SK-N-SH treated with all-trans-retinoic acid at 6 μM for 48 hours (cell line): ENCODE results near the gene TMEM130.

Experiments used
- ATAC-seq: fragments of 200-7000 bp; cut with Tn5 transposase; 3 replicates; pipeline ENCODE4 v1.9.1; 2020; ENCODE audit warnings: mild to moderate bottlenecking, moderate library complexity
- ARNTL ChIP-seq: fragments of 450-650 bp; formaldehyde crosslinking; IDR thresholded peaks from 2 replicates; pipeline ENCODE4 v1.5.0; 2020; ENCODE audit warnings: low read depth, mild to moderate bottlenecking, moderate library complexity, borderline replicate concordance
- BACH2 ChIP-seq: fragments of 250-450 bp; sonication (Bioruptor Pico); IDR thresholded peaks from 2 replicates; pipeline ENCODE4 v1.9.0; 2021; ENCODE audit warnings: mild to moderate bottlenecking, borderline replicate concordance
- CREB5 ChIP-seq: fragments of 250-450 bp; sonication (Bioruptor Pico); IDR thresholded peaks from 2 replicates; pipeline ENCODE4 v1.5.1; 2020; ENCODE audit warnings: low read depth, mild to moderate bottlenecking, moderate library complexity
- CSDC2 ChIP-seq: fragments of 250-450 bp; sonication (Bioruptor Pico); IDR thresholded peaks from 2 replicates; pipeline ENCODE4 v1.5.0; 2020; ENCODE audit warnings: mild to moderate bottlenecking, moderate library complexity
- CSRNP3 ChIP-seq: fragments of 250-450 bp; sonication (Bioruptor Pico); IDR thresholded peaks from 2 replicates; pipeline ENCODE4 v1.5.1; 2021; ENCODE audit warnings: mild to moderate bottlenecking, moderate library complexity
- ESRRG ChIP-seq: fragments of 250-450 bp; sonication (Bioruptor Pico); IDR thresholded peaks from 2 replicates; pipeline ENCODE4 v1.6.1; 2021; ENCODE audit warnings: mild to moderate bottlenecking
- GLIS3 ChIP-seq: fragments of 250-450 bp; sonication (Bioruptor Pico); IDR thresholded peaks from 2 replicates; pipeline ENCODE4 v1.5.0; 2020; ENCODE audit warnings: mild to moderate bottlenecking, moderate library complexity
- ISL1 ChIP-seq: fragments of 250-450 bp; sonication (Bioruptor Pico); IDR thresholded peaks from 2 replicates; pipeline ENCODE4 v2.1.2; 2022; ENCODE audit warnings: mild to moderate bottlenecking, moderate library complexity
- OSR1 ChIP-seq: fragments of 250-450 bp; sonication (Bioruptor Pico); IDR thresholded peaks from 2 replicates; pipeline ENCODE4 v1.8.0; 2022; ENCODE audit warnings: moderate library complexity, mild to moderate bottlenecking, inconsistent platforms
- PATZ1 ChIP-seq: fragments of 250-450 bp; sonication (Bioruptor Pico); IDR thresholded peaks from 2 replicates; pipeline ENCODE4 v1.8.0; 2020; ENCODE audit warnings: mild to moderate bottlenecking, moderate library complexity, borderline replicate concordance
- POU6F1 ChIP-seq: fragments of 250-450 bp; sonication (Bioruptor Pico); IDR thresholded peaks from 2 replicates; pipeline ENCODE4 v1.8.0; 2021; ENCODE audit warnings: low read depth, mild to moderate bottlenecking, moderate library complexity, borderline replicate concordance
- PPARA ChIP-seq: fragments of 250-450 bp; sonication (Bioruptor Pico); IDR thresholded peaks from 2 replicates; pipeline ENCODE4 v1.5.0; 2020; ENCODE audit warnings: mild to moderate bottlenecking, borderline replicate concordance
- RARB ChIP-seq: fragments of 250-450 bp; sonication (Bioruptor Pico); IDR thresholded peaks from 2 replicates; pipeline ENCODE4 v1.8.0; 2021; ENCODE audit warnings: mild to moderate bottlenecking, moderate library complexity
- SNAI2 ChIP-seq: fragments of 250-450 bp; sonication (Bioruptor Pico); IDR thresholded peaks from 2 replicates; pipeline ENCODE4 v1.5.0; 2020; ENCODE audit warnings: mild to moderate bottlenecking, moderate library complexity
- TCF4 ChIP-seq: fragments of 250-450 bp; sonication (Bioruptor Pico); IDR thresholded peaks from 2 replicates; pipeline ENCODE4 v1.8.0; 2021; ENCODE audit warnings: mild to moderate bottlenecking, moderate library complexity, borderline replicate concordance
- TOX ChIP-seq: fragments of 250-450 bp; sonication (Bioruptor Pico); IDR thresholded peaks from 2 replicates; pipeline ENCODE4 v1.8.0; 2021; ENCODE audit warnings: mild to moderate bottlenecking, moderate library complexity, borderline replicate concordance
- TSHZ2 ChIP-seq: fragments of 250-450 bp; sonication (Bioruptor Pico); IDR thresholded peaks from 2 replicates; pipeline ENCODE4 v1.5.0; 2020; ENCODE audit warnings: mild to moderate bottlenecking, moderate library complexity
- ZC3H10 ChIP-seq: fragments of 250-450 bp; sonication (Bioruptor Pico); IDR thresholded peaks from 2 replicates; pipeline ENCODE4 v1.5.1; 2021; ENCODE audit warnings: mild to moderate bottlenecking, moderate library complexity
- ZFP3 ChIP-seq: fragments of 250-450 bp; sonication (Bioruptor Pico); IDR thresholded peaks from 2 replicates; pipeline ENCODE4 v1.5.0; 2020; ENCODE audit warnings: mild to moderate bottlenecking, moderate library complexity
- ZFP30 ChIP-seq: fragments of 450-650 bp; formaldehyde crosslinking; IDR thresholded peaks from 2 replicates; pipeline ENCODE4 v1.5.0; 2022; ENCODE audit warnings: mild to moderate bottlenecking, moderate library complexity
- ZNF565 ChIP-seq: fragments of 450-650 bp; formaldehyde crosslinking; conservative IDR thresholded peaks from 2 replicates; pipeline ENCODE4 v1.5.0; 2020; ENCODE audit warnings: low read depth, mild to moderate bottlenecking, moderate library complexity
- ZNF70 ChIP-seq: fragments of 450-650 bp; formaldehyde crosslinking; IDR thresholded peaks from 2 replicates; pipeline ENCODE4 v1.5.0; 2020; ENCODE audit warnings: mild to moderate bottlenecking, moderate library complexity
- ZNF8 ChIP-seq: fragments of 450-650 bp; formaldehyde crosslinking; IDR thresholded peaks from 2 replicates; pipeline ENCODE4 v1.5.0; 2020; ENCODE audit warnings: mild to moderate bottlenecking, moderate library complexity

The TMEM130 gene

GRCh38 chr7:98862716-98863420, 6.9 kb downstream of the TMEM130 start:
- ATAC-seq, result no peak
- no peak for TF ChIP-seq ZFP30
- no peak for TF ChIP-seq OSR1 (CRISPR knock-in tag)

DNA sequence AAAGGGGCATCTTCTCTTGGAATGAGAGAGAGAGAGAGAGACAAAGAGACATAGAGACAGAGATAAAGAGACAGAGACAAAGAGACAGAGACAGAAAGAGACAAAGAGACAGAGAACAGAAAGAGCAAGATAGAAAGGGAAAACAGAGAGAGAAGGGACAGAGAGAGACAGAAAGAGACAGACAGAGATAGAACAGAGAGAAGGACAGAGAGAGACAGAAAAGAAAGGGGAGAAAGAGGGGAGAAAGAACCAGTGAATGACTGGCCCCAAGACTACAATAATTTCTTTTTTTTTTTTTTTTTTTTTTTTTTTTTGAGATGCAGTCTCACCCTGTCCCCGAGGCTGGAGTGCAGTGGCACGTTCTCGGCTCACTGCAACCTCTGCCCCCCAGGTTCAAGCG, 7.6 kb downstream of the TMEM130 start:
- no peak for ATAC-seq
- TF ChIP-seq ZFP3 (CRISPR knock-in tag) (no peak), OSR1 (CRISPR knock-in tag) (no peak), TSHZ2 (CRISPR knock-in tag) (no peak), PPARA (no peak), ZFP30 (no peak), ZC3H10 (CRISPR knock-in tag) (no peak), CREB5 (no peak), BACH2 (CRISPR knock-in tag) (no peak), ISL1 (CRISPR knock-in tag) (no peak), POU6F1 (CRISPR knock-in tag) (no peak), TOX (CRISPR knock-in tag) (no peak), CSRNP3 (CRISPR knock-in tag) (no peak), GLIS3 (CRISPR knock-in tag) (no peak), RARB (CRISPR knock-in tag) (no peak), ZNF565 (CRISPR knock-in tag) (no peak), ARNTL (CRISPR knock-in tag) (no peak), ZNF8 (CRISPR knock-in tag) (no peak), ZNF70 (CRISPR knock-in tag) (no peak), SNAI2 (CRISPR knock-in tag) (no peak)

GRCh38 chr7:98860071-98860470, 9.7 kb downstream of the TMEM130 start:
- TF ChIP-seq ISL1 (CRISPR knock-in tag) (no peak), ZC3H10 (CRISPR knock-in tag) (no peak), SNAI2 (CRISPR knock-in tag) (no peak), PATZ1 (CRISPR knock-in tag) (no peak), TCF4 (CRISPR knock-in tag) (no peak), ARNTL (CRISPR knock-in tag) (no peak), CSDC2 (CRISPR knock-in tag) (no peak), PPARA (no peak), ESRRG (CRISPR knock-in tag) (no peak), TOX (CRISPR knock-in tag) (no peak), ZNF565 (CRISPR knock-in tag) (no peak), POU6F1 (CRISPR knock-in tag) (no peak), TSHZ2 (CRISPR knock-in tag) (no peak), ZFP3 (CRISPR knock-in tag) (no peak), RARB (CRISPR knock-in tag) (no peak)
- TF ChIP-seq, all 23 proteins: peak for 0
- no peak for ATAC-seq
